Measurements from ENCODE around the gene RAB21.
A peak's percentile ranks its signal among the peaks of the same experiment; 100 is the strongest.

The RAB21 gene, protein sequence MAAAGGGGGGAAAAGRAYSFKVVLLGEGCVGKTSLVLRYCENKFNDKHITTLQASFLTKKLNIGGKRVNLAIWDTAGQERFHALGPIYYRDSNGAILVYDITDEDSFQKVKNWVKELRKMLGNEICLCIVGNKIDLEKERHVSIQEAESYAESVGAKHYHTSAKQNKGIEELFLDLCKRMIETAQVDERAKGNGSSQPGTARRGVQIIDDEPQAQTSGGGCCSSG

DNA sequence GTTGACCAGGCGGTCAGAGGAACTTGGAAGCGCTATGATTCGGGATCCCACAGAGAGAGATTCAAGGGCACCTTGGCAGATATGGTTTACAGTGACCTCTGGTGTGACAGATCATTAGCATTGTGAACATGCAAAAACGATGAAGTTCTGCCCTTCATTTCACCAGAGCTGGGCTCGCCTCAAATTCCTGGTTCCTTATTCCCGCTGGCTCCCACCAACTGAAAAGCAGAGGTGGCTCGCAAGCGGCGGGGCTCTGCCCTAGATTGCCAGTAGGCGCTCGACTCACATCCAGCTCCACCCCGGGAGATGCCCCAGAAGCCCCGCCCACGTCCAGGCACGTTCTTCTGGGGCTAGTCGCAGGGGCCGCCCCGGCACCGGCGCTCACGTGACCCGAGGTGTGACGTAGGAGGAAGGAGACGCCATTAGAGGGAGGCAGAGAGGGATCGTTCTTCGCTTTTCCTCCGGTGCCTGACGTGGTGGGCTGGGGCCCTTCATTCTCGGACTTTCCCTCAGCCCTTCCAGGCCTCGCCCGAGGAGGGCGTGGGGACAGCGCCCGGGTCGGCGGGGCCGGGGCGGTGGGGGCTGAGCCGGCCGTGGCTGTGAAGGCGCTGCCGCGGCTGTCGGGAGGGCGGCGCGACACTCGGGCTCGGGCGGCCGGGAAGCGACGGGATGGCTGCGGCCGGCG lies at the start of gene RAB21:
RAB21 (plus strand) TSS at position 403 of the 685 bp plus-strand sequence; CDS start at position 670, 267 bp downstream.
- DNase-seq (ENCODE audit: low read depth), result peak; percentile 92

DNA sequence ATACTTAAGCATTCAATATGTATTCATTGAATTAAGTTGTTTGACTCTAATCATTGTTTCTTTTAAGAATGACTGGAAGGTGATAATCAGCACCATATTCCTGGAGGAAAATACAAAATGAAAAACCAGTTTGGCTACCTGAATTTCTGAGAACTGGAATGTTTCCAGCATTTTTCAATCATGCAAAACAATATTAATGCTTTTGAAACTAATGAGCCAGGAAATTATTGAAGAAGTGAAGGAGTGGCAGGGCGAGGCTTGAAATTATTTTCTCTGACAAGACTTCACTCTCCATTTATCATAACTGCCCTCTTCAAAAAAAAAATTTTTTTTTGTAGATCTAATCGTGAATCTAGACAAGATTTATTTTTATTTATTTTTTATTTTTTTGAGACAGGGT lies 49.7 kb upstream of the RAB21 start:
- no peak for DNase-seq (ENCODE audit: low read depth)

DNA sequence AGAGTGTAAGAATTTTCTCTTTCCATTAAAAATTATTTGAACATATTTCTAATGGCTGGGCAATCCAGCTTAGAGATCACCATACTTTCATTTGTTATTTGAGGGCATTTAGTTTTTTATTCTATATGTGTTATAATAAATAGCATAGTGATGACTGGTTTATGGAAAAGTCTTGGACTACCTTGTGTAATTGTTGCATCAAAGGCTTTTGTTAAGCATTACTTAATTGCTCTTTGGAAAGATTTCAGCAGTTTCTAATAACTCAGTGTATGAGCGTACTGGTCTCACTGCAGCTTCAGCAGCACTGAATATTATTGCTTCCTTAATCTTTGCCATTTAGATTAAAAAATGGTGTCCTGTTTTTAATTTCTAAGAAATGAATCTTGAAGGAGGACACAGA lies 46.0 kb upstream of the RAB21 start:
- no peak for DNase-seq (ENCODE audit: low read depth)

- DNase-seq (ENCODE audit: low read depth), result peak; percentile 37
These were observed 44.2 kb upstream of the RAB21 start for GRCh38 chr12:71710276-71711125.

- DNase-seq (ENCODE audit: low read depth), result no peak
These were observed 36.1 kb upstream of the RAB21 start for GRCh38 chr12:71718611-71719010.

DNA sequence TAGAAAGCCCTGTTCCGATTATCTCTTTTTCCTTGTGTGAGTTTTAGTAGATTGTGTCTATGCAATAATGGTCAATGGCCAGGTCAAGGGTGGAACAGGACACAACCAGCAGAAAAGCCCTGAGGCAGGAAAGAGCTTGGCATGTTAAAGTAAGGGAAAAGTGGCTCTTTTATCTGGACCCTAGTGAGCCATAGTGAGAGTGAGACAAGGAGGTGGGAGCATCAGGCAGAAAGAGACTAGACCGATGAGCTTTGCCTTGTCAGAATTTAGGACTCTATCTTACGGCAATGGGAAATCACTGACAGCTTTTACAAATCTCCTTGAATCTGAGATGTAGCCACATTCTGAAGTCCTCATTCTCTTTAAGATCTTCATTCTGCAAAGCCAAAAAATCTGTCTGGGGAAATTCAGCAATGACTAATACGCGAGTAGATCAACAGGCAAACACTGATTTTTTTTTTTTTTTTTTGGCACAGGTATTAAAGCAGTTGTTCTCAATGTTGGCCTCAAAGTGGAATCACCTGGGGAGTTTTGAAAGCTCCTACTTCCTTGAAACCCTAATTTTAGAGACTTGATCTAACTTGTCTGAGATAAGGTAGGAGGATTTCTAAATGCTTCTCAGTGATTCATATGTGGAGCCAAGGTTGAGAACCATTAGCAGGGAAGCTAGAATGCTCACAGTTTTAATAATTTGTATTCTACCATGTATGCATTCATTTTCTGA lies 34.9 kb upstream of the RAB21 start:
- no peak for DNase-seq (ENCODE audit: low read depth)

DNA sequence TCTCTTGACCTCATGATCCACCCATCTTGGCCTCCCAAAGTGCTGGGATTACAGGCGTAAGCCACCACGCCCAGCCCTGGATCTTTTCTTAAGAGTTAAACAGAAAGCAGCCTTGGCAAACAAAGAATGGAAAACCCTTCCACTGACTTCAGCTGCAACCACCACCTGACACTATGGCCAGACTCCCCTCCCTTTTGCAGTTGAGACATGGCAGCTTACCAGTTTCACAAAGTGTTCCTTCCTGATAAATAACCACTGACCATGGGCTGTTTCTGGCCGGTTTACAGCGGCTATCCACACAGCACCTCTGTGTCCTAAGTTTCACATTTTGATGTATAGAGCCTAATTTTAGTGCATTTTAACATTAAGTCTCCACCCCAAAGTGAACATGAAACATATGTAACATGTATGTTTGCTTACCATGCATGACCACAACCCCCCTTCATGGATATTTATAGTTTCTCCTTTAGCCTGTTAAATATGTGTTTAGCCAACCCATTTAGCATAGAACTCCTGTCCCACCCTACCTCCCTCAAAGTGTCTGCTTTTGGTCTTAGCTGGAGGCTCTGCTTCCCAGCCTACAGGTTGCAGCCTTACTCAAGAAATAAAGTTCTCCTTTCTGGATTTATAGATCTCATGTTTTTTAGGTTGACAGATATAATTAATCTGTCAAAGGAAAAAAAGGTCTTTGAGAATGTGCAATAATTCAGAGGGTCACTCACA lies 32.7 kb upstream of the RAB21 start:
- DNase-seq (ENCODE audit: low read depth), result no peak

GRCh38 chr12:71725011-71725410 lies 29.7 kb upstream of the RAB21 start:
- peak; percentile 94 for DNase-seq (ENCODE audit: low read depth)

- DNase-seq (ENCODE audit: low read depth), result no peak
These were observed 28.1 kb upstream of the RAB21 start for GRCh38 chr12:71726548-71726947.

GRCh38 chr12:71727958-71728357 lies 26.7 kb upstream of the RAB21 start:
- no peak for DNase-seq (ENCODE audit: low read depth)

DNA sequence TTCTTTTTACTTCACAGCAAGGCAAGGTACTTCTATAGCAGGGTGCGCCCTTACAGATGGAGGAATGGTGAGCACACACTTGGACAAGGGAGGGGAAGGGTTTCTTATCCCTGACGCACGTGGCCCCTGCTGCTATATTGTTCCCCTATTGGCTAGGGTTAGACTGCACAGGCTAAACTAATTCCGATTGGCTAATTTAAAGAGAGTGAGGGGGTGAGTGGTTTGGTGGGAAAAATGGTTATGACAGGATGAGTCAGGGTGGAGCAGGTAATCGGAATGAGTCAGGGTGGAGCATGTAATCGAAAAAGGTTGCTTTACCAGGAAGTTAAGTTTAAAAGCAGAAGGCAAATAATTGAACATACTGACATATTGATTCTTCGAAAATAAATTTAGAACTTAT lies 23.7 kb upstream of the RAB21 start:
- no peak for DNase-seq (ENCODE audit: low read depth)

DNA sequence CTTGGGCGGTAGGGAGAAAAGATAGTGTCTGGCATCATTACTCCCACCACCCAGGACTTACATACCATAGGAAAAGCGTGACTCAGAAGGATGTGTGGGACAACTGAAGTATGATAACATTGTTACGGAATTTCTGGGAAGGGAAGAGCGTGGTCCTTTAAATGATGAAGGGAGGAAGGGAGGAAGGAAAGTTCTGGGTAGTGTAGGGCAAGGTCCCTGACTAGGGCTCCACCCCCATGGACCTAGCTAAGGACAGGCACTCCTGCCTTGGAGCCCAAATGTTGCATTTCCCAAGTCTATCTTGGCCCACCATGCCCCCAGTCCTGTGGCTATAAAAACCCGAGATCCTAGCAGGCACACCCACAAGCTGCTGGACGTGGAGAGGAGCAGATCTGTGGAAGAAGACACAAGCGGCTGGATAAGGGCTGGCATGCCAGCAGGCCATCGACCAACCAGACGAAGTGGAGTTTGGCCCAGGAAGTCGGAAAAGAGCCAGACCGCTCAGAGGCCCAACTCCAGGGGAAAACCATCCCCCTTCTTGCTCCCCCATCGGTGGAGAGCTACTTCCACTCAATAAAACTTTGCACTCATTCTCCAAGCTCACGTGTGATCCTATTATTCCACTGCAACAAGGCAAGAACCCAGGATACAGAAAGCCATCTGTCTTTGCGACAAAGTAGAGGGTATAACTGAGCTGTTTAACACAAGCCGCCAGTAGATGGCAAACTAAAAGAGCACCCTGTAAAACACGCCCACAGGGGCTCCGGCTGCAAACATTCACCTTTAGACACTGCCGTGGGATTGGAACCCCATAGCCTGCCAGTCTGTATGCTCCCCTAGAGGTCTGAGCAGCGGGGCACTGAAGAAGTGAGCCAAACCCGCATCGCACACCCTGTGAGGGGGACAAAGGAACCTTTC lies 23.0 kb upstream of the RAB21 start:
- DNase-seq (ENCODE audit: low read depth), result no peak

DNA sequence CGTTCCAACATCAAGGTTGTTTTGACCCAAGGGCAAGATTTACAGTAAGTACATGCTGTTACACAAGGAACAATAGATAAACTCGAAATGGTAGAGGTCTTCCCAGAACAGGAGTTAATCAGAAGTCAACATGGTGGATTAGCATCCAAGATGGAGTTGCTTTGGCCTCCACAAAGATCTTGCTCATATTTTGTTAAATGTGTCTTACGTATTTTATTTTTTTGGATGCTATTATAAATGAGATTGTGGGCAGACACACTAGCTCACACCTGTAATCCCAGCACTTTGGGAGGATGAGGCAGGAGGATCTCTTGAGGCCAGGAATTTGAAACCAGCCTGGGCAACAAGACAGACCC lies 22.3 kb upstream of the RAB21 start:
- no peak for DNase-seq (ENCODE audit: low read depth)

- no peak for DNase-seq (ENCODE audit: low read depth)
These were observed 17.5 kb upstream of the RAB21 start for GRCh38 chr12:71737197-71737596.

DNA sequence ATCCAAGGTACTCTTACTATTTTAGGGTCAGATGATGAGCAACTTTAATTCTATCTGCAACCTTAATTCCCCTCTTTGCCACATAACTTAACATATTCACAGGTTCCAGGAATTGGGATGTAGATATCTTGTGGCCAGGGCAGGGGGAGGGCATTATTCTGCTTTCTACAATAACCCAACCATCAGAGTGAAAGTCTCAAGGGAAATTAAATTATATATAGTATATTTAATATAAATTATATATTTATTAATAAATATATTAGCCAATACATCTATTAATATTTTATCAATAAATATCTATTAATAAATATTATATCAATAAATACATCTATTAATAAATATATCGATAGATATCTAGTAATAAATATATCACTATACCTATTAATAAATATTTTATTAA lies 11.7 kb upstream of the RAB21 start:
- no peak for DNase-seq (ENCODE audit: low read depth)

DNA sequence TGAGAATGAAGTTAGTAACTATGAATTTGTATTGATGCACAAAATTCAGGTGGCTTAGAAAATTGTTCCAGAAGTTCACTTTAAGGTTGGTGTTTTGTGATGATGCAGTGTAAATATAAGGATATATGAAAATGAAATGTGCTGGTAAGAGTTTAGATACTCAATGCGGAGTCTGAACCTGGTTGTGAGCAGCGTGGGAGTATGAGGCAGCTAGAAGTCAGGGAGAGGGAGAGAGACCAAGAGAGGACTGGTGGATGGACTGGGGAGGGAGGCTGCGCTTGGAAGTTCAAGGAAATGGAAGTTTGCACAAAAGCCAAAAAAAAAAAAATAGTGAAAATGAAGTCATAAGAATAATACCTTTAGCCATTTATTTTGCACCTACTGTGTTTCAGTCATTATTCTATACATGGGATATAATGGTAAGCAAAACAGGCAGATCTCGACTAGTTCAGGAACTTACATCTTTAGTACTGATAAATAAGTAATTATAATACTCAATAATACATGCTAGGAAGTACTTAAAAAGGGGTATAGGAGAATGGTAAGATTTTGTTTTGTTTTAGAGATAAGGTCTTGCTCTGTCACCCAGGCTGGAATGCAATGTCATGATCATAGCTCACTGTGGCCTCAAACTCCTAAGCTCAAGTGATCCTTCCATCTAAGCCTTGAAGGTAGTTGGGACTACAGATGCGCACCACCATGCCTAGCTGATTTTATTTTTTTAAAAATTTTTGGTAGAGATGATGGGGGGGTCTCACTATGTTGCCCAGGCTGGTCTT lies 10.0 kb upstream of the RAB21 start:
- DNase-seq (ENCODE audit: low read depth), result no peak

DNA sequence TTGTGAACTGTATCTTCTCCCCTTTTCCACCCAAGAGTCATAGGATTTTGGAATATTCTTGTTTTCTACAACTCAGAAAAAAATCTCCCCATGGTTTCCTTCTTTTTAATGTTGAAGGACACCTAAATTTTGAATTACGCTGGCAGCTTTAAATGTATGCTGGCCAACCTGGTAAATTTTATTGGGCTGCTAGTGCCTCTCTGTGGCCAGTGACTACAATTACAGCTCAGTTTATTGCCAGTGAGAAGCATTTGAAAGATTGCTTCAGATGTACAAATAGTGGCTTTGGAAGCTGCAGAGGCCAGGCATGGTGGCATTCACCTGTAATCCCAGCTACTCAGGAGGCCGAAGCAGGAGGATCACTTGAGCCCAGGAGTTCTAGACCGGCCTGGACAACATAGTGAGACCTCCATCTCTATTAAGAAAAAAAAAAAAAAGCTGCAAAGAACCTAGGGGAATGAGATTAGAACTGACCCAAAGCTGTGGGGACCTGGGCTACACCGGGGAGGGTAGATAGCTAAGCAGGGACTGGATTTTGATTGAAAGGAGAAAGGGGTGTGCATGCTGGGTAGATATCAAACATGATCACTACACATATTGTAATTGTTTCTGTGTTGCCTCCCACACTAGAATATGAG lies 7.6 kb upstream of the RAB21 start:
- DNase-seq (ENCODE audit: low read depth), result peak; percentile 68

DNA sequence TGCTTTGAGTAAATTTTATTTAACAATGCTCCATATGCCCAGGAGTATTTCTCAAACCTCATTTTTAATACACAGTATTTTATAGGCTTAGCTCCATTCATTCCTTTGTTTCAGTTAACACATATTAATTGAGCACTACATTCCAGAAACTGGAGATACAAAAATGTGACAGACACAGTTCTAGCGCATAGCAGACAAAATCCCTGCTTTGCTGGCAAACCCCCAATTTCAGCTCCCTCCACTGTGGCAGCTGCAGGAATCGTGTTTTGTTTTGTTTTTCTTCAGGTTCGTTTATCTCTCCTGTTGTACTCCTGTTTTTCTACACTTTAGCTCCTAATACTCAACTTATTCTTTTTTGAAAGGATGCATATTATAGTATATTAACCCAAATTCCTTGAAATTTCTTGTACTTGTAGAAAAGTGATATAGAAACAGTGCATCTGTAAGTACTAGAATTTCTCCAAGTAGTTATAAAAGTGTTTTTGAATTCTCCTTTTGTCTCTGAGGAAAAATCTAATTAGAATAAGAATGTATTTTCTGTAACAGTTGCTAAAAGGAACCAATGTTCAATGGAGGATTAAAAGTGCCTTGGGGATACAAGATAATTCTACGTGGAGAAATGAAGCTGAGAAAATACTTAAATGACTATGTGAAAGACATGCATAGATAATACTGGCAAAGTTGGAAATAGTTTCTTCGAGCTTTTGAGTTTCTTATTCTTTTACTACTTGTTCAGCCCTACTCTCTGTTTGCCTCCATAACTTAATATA lies 6.4 kb upstream of the RAB21 start:
- no peak for DNase-seq (ENCODE audit: low read depth)

DNA sequence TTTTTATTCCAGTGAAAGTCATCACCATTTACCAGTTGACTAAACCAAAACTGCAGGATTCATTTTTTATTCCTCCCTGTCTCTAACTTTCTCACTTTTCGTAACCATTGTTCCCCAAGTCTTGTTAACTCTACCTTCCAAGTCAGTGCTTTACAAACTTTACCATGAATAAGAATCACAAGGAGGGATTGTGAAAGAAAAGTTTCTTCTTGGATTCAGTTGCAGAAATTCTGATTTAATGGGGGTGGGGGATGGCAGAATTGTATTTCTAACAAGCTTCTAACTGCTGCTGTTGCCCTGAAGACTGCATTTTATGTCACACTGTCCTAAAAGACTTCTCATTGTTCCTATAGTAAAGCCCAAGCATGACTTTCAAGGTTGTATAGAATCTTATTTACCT lies 5.0 kb upstream of the RAB21 start:
- no peak for DNase-seq (ENCODE audit: low read depth)

All from fibroblast of the conjunctiva (primary cell).